GM12891 (cell line): Measurements from ENCODE around the gene ADAT2. TPM values are rescaled to one million over a fixed set of nuclear protein-coding genes. Genes with fewer than 3 reads are reported as not detected.

ENCODE experiments used
- DNase-seq: peaks from one replicate; pipeline ENCODE4 v3.0.0; 2011; ENCODE audit warnings: low spot score; ENCODE audit not compliant: insufficient read length
- FAIRE-seq: peaks from 2 replicates; lab custom pipeline; 2011; peaks lifted over from hg19 to GRCh38; lab: Jason Lieb, UNC
- PAX5 ChIP-seq: IDR thresholded peaks from 2 replicates; pipeline ENCODE4 v1.6.1; 2011; ENCODE audit warnings: low read length, moderate library complexity, mild to moderate bottlenecking; ENCODE audit not compliant: insufficient read depth, severe bottlenecking
- POLR2A ChIP-seq: IDR thresholded peaks from 2 replicates; pipeline ENCODE4 v1.6.1; 2011; ENCODE audit warnings: low read depth, low read length, control low read depth
- POLR2AphosphoS5 ChIP-seq: IDR thresholded peaks from 2 replicates; pipeline ENCODE4 v1.6.1; 2011; ENCODE audit warnings: low read depth, low read length, control low read depth
- POU2F2 ChIP-seq: IDR thresholded peaks from 2 replicates; pipeline ENCODE4 v1.6.1; 2011; ENCODE audit warnings: low read depth, mild to moderate bottlenecking, control low read depth, low read length, moderate library complexity
- SPI1 ChIP-seq: IDR thresholded peaks from 2 replicates; pipeline ENCODE4 v1.6.1; 2011; ENCODE audit warnings: low read depth, low read length, control low read depth
- TAF1 ChIP-seq: IDR thresholded peaks from 2 replicates; pipeline ENCODE4 v1.6.1; 2011; ENCODE audit warnings: low read depth, low read length, control low read depth
- polyA plus RNA-seq: library from polyadenylated mRNA; unstranded; fragments of >200 nt; gene quantifications from one replicate; pipeline ENCODE4 v1.2.1, GENCODE V29; 2012; ENCODE audit warnings: low read depth, missing spikeins, inconsistent platforms; ENCODE audit not compliant: missing spikeins

Gene ADAT2
- polyA plus RNA-seq: 14.7 TPM

DNA sequence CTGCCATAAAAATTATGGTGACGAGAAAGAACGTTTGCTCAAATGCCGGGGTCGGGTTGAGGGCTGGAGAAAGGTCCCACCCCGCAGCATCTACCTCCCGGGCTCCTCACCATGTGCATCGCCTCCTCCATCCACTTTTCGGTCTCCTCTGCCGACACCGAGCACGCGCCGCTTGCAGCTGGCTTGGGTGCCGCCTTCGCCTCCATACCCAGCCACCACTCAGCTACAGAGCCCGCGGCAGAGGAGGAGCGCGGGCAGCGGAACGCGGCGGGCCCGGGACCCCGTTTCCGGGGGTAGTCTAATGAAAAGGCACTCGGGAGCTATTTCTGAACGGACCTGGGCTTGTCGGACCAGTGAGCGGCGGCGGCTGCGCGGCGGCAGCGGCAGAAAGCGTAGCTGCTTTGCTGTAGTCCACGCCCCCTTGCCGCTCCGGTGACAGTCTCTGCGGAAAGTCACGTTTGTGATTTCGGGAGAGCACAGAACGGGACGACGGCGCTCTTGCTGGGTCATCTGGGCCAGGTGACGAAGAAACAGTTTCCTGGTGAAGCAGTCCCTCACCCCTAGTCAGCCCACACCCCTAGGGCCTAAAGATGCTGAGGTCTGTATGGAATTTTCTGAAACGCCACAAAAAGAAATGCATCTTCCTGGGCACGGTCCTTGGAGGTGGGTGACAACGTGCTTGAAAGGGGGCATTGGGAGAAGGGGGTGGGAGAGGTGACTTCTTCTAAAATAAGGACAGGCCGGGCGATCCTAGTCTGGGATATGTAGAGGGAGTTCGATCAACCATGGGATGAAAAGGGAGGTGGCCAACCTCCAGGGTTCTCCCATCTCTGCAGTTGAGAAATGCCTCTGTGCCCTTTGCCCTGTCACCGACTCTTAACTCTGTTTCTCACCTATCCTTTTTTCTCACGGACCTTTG, at the start of gene ADAT2, which contains the start of gene PEX3:
Gene ADAT2 (minus strand): TSS at position 243 of the 919 bp plus-strand sequence. CDS start 37 bp downstream, at position 206.
Gene PEX3 (plus strand): TSS at position 353 of the 919 bp plus-strand sequence. CDS start 238 bp downstream, at position 591.
- FAIRE-seq (peak; percentile 99), DNase-seq (peak; percentile 65)
- TF ChIP-seq POLR2A (peak; percentile 80), POU2F2 (peak; percentile 81; the same call in 1 of the 2 replicates), TAF1 (peak; percentile 93), POLR2AphosphoS5 (peak; percentile 87), PAX5 (peak; percentile 88), SPI1 (no peak)

- no peak for FAIRE-seq
- TF ChIP-seq SPI1 (no peak), TAF1 (no peak), POU2F2 (no peak), POLR2A (no peak), POLR2AphosphoS5 (no peak), PAX5 (no peak)
Measured at GRCh38 chr6:143498428-143498827, 47.9 kb upstream of the ADAT2 start.

DNA sequence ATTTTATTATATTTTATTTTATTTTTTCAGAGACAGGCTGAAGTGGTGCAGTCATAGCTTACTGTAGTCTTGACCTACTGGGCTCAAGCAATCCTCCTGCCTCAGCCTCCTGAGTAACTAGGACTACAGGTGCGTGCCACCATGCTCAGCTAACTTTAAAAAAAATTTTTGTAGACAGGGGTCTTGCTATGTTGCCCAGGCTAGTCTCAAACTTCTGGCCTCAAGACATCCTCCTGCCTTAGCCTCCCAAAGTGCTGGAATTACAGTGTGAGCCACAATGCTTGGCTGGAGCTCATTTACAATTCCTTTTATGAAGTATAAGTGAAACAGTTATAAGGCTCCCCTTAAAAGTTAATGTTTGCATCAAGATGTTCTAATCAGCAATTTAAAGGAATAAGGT, 46.5 kb upstream of the ADAT2 start:
- FAIRE-seq: no peak
- no peak for TF ChIP-seq POLR2A
- TF ChIP-seq SPI1: no peak
- no peak for TF ChIP-seq POU2F2
- TF ChIP-seq PAX5: no peak
- TF ChIP-seq TAF1: no peak
- TF ChIP-seq POLR2AphosphoS5: no peak
- no peak for DNase-seq

More at GRCh38 chr6:143498428-143498827, 47.9 kb upstream of the ADAT2 start:
- DNase-seq: no peak

DNA sequence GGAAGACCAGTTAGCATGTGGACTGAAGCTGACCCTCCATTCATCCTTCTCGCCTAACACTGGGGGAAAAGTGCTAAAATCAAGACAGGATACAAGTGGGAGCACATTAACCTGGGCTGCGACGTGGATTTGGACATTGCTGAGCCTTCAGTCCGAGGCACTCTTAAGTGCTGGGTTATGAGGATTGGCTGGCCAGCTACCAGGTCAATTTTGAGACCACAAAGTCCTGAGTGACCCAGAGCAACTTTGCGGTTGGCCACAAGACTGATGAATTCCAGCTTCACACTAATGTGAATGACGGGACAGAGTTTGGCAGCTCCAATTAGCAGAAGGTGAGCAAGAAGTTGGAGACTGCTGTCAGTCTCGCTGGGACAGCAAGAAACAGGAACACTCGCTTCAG, 40.3 kb upstream of the ADAT2 start:
- DNase-seq: no peak
- no peak for TF ChIP-seq SPI1
- no peak for TF ChIP-seq POLR2AphosphoS5
- no peak for TF ChIP-seq POU2F2
- no peak for TF ChIP-seq TAF1
- TF ChIP-seq POLR2A: no peak
- no peak for TF ChIP-seq PAX5
- no peak for FAIRE-seq

- FAIRE-seq: no peak
- no peak for DNase-seq
- no peak for TF ChIP-seq POLR2A
- TF ChIP-seq POLR2AphosphoS5: no peak
- no peak for TF ChIP-seq POU2F2
- TF ChIP-seq TAF1: no peak
- TF ChIP-seq PAX5: no peak
- TF ChIP-seq SPI1: no peak
Measured at GRCh38 chr6:143490244-143490643, 39.7 kb upstream of the ADAT2 start.

DNA sequence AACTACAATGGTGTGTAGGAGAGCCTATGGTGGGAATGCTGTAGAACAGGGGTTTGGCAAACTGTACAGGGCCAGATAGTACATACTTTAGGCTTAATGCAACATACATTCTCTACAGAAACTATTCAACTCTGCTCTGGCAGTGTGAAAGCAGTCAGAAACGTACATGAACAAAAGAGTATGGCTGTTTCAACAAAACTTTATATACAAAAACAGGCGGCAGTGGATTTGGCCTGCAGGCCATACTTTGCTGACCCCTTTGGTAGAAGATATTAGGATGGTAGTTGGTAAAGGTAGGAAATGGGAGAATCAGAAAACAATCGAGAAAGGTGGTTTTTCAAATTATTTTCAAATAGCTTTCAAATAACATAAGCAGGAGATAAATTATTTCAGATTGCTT, 36.3 kb upstream of the ADAT2 start:
- FAIRE-seq (no peak), DNase-seq (no peak)
- TF ChIP-seq SPI1 (no peak), POU2F2 (no peak), PAX5 (no peak), POLR2A (no peak), TAF1 (no peak), POLR2AphosphoS5 (no peak)

DNA sequence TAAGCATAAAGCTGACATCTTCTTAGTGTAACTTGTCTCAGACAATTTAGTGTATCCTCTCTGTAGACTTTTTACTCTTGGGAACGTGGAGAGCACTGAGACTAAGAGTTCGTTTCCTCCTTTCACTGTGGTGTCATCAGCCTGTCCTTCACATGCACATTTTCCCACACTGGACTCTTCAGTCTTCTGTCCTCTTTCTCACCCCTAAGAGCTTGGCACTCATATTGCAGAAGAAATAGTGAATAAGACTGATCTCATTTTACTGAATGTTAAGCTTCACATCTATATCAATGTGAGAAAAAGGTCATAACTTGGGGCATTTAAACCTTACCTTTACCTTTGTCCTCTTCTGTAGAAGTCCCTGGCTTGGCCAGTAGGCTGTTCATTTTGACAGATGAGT, 35.5 kb upstream of the ADAT2 start:
- no peak for TF ChIP-seq POU2F2
- TF ChIP-seq PAX5: no peak
- TF ChIP-seq TAF1: no peak
- FAIRE-seq: no peak
- no peak for DNase-seq

DNA sequence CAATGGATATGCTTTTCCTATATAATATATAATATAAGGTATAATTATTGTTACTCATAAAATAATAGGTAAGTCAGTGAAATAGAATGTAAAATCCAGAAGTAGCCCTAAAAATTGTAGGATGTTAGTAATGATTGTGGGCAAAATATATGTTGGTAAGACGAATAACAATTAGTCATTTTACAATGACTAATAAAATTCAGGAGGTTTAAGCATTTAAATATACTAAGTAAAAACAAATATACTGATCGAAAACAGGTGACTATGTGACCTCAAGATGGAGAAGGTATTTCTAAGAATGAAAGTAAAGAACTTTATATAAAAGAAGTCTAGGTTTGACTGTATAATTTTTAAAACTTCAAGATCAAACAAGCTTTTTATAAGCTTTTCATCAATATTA, 32.1 kb upstream of the ADAT2 start:
- DNase-seq (no peak), FAIRE-seq (no peak)
- no peak for TF ChIP-seq POLR2AphosphoS5
- TF ChIP-seq POLR2A: no peak
- TF ChIP-seq PAX5: no peak
- no peak for TF ChIP-seq TAF1
- TF ChIP-seq POU2F2: no peak
- no peak for TF ChIP-seq SPI1

- FAIRE-seq: no peak
- TF ChIP-seq POU2F2 (no peak), SPI1 (peak; percentile 72)
- DNase-seq: no peak
Measured at GRCh38 chr6:143478479-143479062, 28.1 kb upstream of the ADAT2 start.

- DNase-seq (no peak), FAIRE-seq (no peak)
- TF ChIP-seq POU2F2: no peak
- TF ChIP-seq PAX5: no peak
- TF ChIP-seq POLR2A: no peak
- TF ChIP-seq SPI1: no peak
- no peak for TF ChIP-seq POLR2AphosphoS5
- no peak for TF ChIP-seq TAF1
Measured at GRCh38 chr6:143476545-143476944, 26.1 kb upstream of the ADAT2 start.
